Testis (tissue), 3 donors: ENCODE results near the gene RBBP8NL. TPM values are rescaled to one million over a fixed set of nuclear protein-coding genes. Genes with fewer than 3 reads are reported as not detected.

Source experiments
- DNase-seq: peaks from one replicate; pipeline ENCODE4 v3.0.0-alpha.2; 2019
- H3K27ac ChIP-seq, 2 donors: fragments of 200-600 bp; sonication (generic); one replicate each; pipeline ENCODE4 v1.5.1; 2019
- H3K27me3 ChIP-seq: fragments of 200-600 bp; sonication (generic); one replicate; pipeline ENCODE4 v1.5.1; 2019
- H3K36me3 ChIP-seq: fragments of 200-600 bp; sonication (generic); one replicate; pipeline ENCODE4 v1.5.1; 2017; ENCODE audit warnings: low read depth; ENCODE audit errors: missing control alignments
- H3K4me1 ChIP-seq: fragments of 200-600 bp; sonication (generic); one replicate; pipeline ENCODE4 v1.5.1; 2019
- H3K4me3 ChIP-seq, 2 donors: fragments of 200-600 bp; sonication (generic); one replicate each; pipeline ENCODE4 v1.5.1; 2017 to 2019
- H3K9me3 ChIP-seq: fragments of 200-600 bp; sonication (generic); one replicate; pipeline ENCODE4 v1.5.1; 2017
- CTCF ChIP-seq, 3 experiments: fragments of 450-650 bp in 2 of 3; fragments of 200-600 bp in 1 of 3; sonication (generic) in 1 of 3; IDR thresholded peaks; one replicate each; pipeline ENCODE4 v1.5.1; 2016 to 2019; ENCODE audit warnings: antibody characterized with exemption in 3 of 3, mild to moderate bottlenecking in 2 of 3, moderate library complexity in 1 of 3
- POLR2A ChIP-seq: fragments of 450-650 bp; IDR thresholded peaks from one replicate; pipeline ENCODE4 v1.6.1; 2017; ENCODE audit warnings: antibody characterized with exemption, mild to moderate bottlenecking, moderate library complexity
- WGBS, 2 donors: methylation state at CpG; one replicate each; pipeline ENCODE4 v1.1.5; 2018; 5-methylcytosine and 5-hydroxymethylcytosine counted together
- intact Hi-C: fragments of 100-400 bp; cut with DNase I; formaldehyde crosslinking; loops from one replicate; pipeline ENCODE4 v1.15.1; 2023; ENCODE audit warnings: low total_unique reads
- polyA plus RNA-seq: library from polyadenylated mRNA; stranded (reverse); fragments of 350-450 nt; fragmentation: Illumina TruSeq; extraction: RNeasy Lipid Tissue Mini Kit (QIAGEN cat#74804); gene quantifications from one replicate; pipeline ENCODE4 v1.2.3, GENCODE V29; 2014; ENCODE audit warnings: low read depth, low replicate concordance; ENCODE audit not compliant: insufficient read depth
- total RNA-seq, 2 donors: library from RNA; depleted of rRNA; stranded (reverse); fragments of >200 nt; gene quantifications; one replicate each; pipeline ENCODE4 v1.2.3, GENCODE V29; 2016

Gene RBBP8NL
- total and polyA plus RNA-seq, 3 donors from 2014 or later, result 0.81 to 2.8 (median 1.3) TPM

DNA sequence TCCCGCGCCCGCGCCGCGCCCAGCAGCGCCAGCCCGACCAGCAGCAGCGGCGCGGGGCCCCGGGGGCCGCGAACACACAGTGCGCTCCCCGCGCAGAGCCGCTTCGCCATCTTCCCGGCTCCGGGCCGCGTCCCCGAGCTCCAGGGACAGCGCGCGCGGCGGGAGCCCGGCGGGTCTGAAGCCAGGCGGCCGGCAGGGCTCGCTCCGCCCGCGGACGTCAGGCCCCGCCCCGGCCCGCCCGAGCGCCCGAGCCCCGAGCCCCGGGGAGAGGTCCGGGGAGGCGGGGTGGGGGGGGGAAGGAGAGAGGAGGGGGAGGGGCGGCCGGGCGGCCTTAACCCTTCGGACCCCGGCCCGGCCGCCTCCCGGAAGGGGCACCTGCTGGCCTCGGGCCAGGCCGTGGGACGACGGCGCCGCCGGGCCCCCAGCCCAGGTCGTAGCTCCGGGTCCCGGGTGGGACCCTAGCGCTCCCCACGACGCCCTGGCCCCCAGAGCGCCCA lies 60.2 kb downstream of the RBBP8NL start, which contains the start of gene LAMA5:
LAMA5 (minus strand) TSS at position 177 of the 497 bp plus-strand sequence; CDS start at position 110, 67 bp downstream.
- no peaks in the 10 kb centered on the region for H3K36me3 ChIP-seq
- no peaks in the 10 kb centered on the region for H3K27me3 ChIP-seq
- peak within 1 kb of the TSS; percentile 80 for H3K27ac ChIP-seq
- 4% methylated on average over 7 of the region's 70 CpGs; no CpG with 5 or more reads in 1 of the 2 donors for WGBS, 2 donors
- H3K4me1 ChIP-seq, result peaks cover 65% of the 10 kb centered on the region
- H3K9me3 ChIP-seq, result no peaks in the 10 kb centered on the region
- DNase-seq, result no peak
- peak within 1 kb of the TSS; percentile 58 to 84 for H3K4me3 ChIP-seq
- intact Hi-C loops, result no loop called here
- TF ChIP-seq CTCF (IDR thresholded peaks at IDR 0.05) (no peak), POLR2A (no peak)

- WGBS, 2 donors, result 7% methylated on average over 37 of the region's 72 CpGs; no CpG with 5 or more reads in 1 of the 2 donors
- Histone ChIP-seq H3K4me1 (peaks cover 64% of the 10 kb centered on the region), H3K36me3 (no peaks in the 10 kb centered on the region), H3K27me3 (no peaks in the 10 kb centered on the region), H3K9me3 (no peaks in the 10 kb centered on the region), H3K27ac (peak overlapping the region; percentile 80), H3K4me3 (peak overlapping the region; percentile 58 to 84)
- TF ChIP-seq CTCF (IDR thresholded peaks at IDR 0.05) (no peak), POLR2A (no peak)
- DNase-seq, result no peak
- intact Hi-C loops, result no loop called here
These were observed 60.8 kb downstream of the RBBP8NL start for GRCh38 chr20:62366370-62367135.

- 15 to 36% methylated on average over 4 to 10 of the region's 10 CpGs for WGBS, 2 donors
- DNase-seq, result no peak
- intact Hi-C loops, result no loop called here
- H3K36me3 ChIP-seq, result no peaks in the 10 kb centered on the region
- peaks cover 61% of the 10 kb centered on the region for H3K4me1 ChIP-seq
- TF ChIP-seq CTCF (IDR thresholded peaks at IDR 0.05) (no peak), POLR2A (no peak)
- no peaks in the 10 kb centered on the region for H3K9me3 ChIP-seq
- peak overlapping the region; percentile 58 to 84 for H3K4me3 ChIP-seq
- peak overlapping the region; percentile 80 for H3K27ac ChIP-seq
- H3K27me3 ChIP-seq, result no peaks in the 10 kb centered on the region
These were observed 61.4 kb downstream of the RBBP8NL start for GRCh38 chr20:62365814-62366369.

GRCh38 chr20:62364911-62365736 lies 62.2 kb downstream of the RBBP8NL start:
- H3K27me3 ChIP-seq, result no peaks in the 10 kb centered on the region
- H3K4me1 ChIP-seq, result peaks cover 53% of the 10 kb centered on the region
- peak overlapping the region; percentile 80 for H3K27ac ChIP-seq
- 64 to 66% methylated on average over 18 to 27 of the region's 27 CpGs for WGBS, 2 donors
- intact Hi-C loops, result no loop called here
- H3K9me3 ChIP-seq, result no peaks in the 10 kb centered on the region
- DNase-seq, result peak; percentile 88
- no peaks in the 10 kb centered on the region for H3K36me3 ChIP-seq
- H3K4me3 ChIP-seq, result peak overlapping the region in 1 of 2 donors; percentile 84
- TF ChIP-seq CTCF (IDR thresholded peaks at IDR 0.05) (no peak), POLR2A (no peak)
